HEK293T (cell line): ENCODE data around the gene LIPC.

ENCODE experiments used
- ARNT ChIP-seq: fragments of 450-650 bp; IDR thresholded peaks from 2 replicates; pipeline ENCODE4 v1.6.1; 2017; ENCODE audit warnings: mild to moderate bottlenecking
- BHLHE40 ChIP-seq: fragments of 450-650 bp; IDR thresholded peaks from 2 replicates; pipeline ENCODE4 v1.6.1; 2016; ENCODE audit warnings: mild to moderate bottlenecking, moderate library complexity, borderline replicate concordance
- FOXK2 ChIP-seq: fragments of 450-650 bp; IDR thresholded peaks from 2 replicates; pipeline ENCODE4 v1.6.1; 2016; ENCODE audit warnings: mild to moderate bottlenecking
- FOXM1 ChIP-seq: fragments of 450-650 bp; IDR thresholded peaks from 2 replicates; pipeline ENCODE4 v1.6.1; 2017; ENCODE audit warnings: mild to moderate bottlenecking, borderline replicate concordance
- HDGF ChIP-seq: fragments of 450-650 bp; IDR thresholded peaks from 2 replicates; pipeline ENCODE4 v1.6.1; 2017; ENCODE audit warnings: antibody characterized with exemption, borderline replicate concordance
- LEF1 ChIP-seq: fragments of 450-650 bp; IDR thresholded peaks from 2 replicates; pipeline ENCODE4 v1.6.1; 2017; ENCODE audit warnings: mild to moderate bottlenecking, borderline replicate concordance
- NFRKB ChIP-seq: fragments of 450-650 bp; IDR thresholded peaks from 2 replicates; pipeline ENCODE4 v1.6.1; 2016; ENCODE audit warnings: mild to moderate bottlenecking, moderate library complexity
- SP1 ChIP-seq: fragments of 450-650 bp; IDR thresholded peaks from 2 replicates; pipeline ENCODE4 v1.6.1; 2017
- SUZ12 ChIP-seq: fragments of 450-650 bp; IDR thresholded peaks from 2 replicates; pipeline ENCODE4 v1.6.1; 2016; ENCODE audit warnings: mild to moderate bottlenecking
- ZNF384 ChIP-seq: fragments of 450-650 bp; IDR thresholded peaks from 2 replicates; pipeline ENCODE4 v1.6.1; 2016

- TF ChIP-seq SUZ12, result no peak
- no peak for TF ChIP-seq HDGF
- TF ChIP-seq ZNF384, result no peak
- no peak for TF ChIP-seq FOXM1
- no peak for TF ChIP-seq ARNT
- TF ChIP-seq FOXK2, result no peak
- TF ChIP-seq BHLHE40, result no peak
- TF ChIP-seq NFRKB, result no peak
- TF ChIP-seq LEF1, result no peak
- TF ChIP-seq SP1, result no peak
Measured at GRCh38 chr15:58453931-58454793, 22.4 kb downstream of the LIPC start.
